Activated CD8-positive, alpha-beta memory T cell treated with anti-CD3 and anti-CD28 coated beads, Interleukin-2, amount 50 U/mL, for 48 hours (primary cell): ENCODE data around the gene MS4A18.

Source experiments
- DNase-seq: peaks from one replicate; pipeline ENCODE4 v3.0.0-alpha.2; 2020

MS4A18 gene

GRCh38 chr11:60790726-60791125 is 66.2 kb downstream of the MS4A18 start:
- DNase-seq: no peak

- DNase-seq: no peak
Measured at GRCh38 chr11:60791153-60791933, 66.8 kb downstream of the MS4A18 start.

- DNase-seq: no peak
Measured at GRCh38 chr11:60792521-60792920, 68.0 kb downstream of the MS4A18 start.
